PFSK-1 (cell line): Measurements from ENCODE around the gene KCNT2.

Experiments
- FOXP2 ChIP-seq: optimal IDR thresholded peaks from 2 replicates; pipeline ENCODE3; 2011; ENCODE audit warnings: borderline replicate concordance, control low read depth, inconsistent platforms; ENCODE audit not compliant: insufficient read depth; ENCODE audit errors: extremely low read length, extremely low read depth
- POLR2AphosphoS5 ChIP-seq: IDR thresholded peaks from 2 replicates; pipeline ENCODE4 v1.6.1; 2012; ENCODE audit warnings: low read depth, mild to moderate bottlenecking, control low read depth, low read length, moderate library complexity
- REST ChIP-seq, 2 experiments: IDR thresholded peaks; 2 replicates each; pipeline versions ENCODE4 v1.6.1 to v1.8.0; 2011 to 2012; ENCODE audit warnings: low read depth in 2 of 2, low read length in 2 of 2, control low read depth in 1 of 2, inconsistent platforms in 1 of 2, mild to moderate bottlenecking in 1 of 2, moderate library complexity in 1 of 2; ENCODE audit not compliant: insufficient read depth in 1 of 2
- SIN3A ChIP-seq: IDR thresholded peaks from 2 replicates; pipeline ENCODE4 v1.6.1; 2012; ENCODE audit warnings: mild to moderate bottlenecking, low read length, moderate library complexity, borderline replicate concordance; ENCODE audit not compliant: insufficient read depth
- TAF1 ChIP-seq: IDR thresholded peaks from 2 replicates; pipeline ENCODE4 v1.6.1; 2012; ENCODE audit warnings: low read length, control low read depth, borderline replicate concordance; ENCODE audit not compliant: insufficient read depth

The KCNT2 gene

DNA sequence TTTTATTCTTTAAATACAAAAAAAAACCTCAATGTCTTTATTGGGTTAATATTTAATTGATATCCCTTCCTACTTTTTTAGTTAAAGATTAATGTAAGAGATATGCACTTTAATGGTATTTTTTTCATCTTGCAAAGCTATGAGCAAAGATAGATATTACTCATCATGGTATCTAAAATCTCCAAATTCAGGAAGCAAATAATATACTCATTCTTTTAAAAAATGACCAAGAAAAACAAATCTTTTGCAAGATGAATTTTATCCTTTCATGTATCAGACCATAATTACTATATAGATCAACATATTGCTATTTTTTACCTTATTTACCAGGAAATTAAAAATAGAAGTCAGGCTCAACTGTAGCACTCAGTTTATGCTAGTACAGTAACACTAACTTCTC, 330.4 kb downstream of the KCNT2 start:
- TF ChIP-seq POLR2AphosphoS5 (no peak), REST (IDR thresholded peaks at IDR 0.05; ENCODE audit: insufficient read depth in 1 of 2, low read depth in 2 of 2, low read length in 2 of 2) (no peak), FOXP2 (no peak), SIN3A (no peak), TAF1 (no peak)

DNA sequence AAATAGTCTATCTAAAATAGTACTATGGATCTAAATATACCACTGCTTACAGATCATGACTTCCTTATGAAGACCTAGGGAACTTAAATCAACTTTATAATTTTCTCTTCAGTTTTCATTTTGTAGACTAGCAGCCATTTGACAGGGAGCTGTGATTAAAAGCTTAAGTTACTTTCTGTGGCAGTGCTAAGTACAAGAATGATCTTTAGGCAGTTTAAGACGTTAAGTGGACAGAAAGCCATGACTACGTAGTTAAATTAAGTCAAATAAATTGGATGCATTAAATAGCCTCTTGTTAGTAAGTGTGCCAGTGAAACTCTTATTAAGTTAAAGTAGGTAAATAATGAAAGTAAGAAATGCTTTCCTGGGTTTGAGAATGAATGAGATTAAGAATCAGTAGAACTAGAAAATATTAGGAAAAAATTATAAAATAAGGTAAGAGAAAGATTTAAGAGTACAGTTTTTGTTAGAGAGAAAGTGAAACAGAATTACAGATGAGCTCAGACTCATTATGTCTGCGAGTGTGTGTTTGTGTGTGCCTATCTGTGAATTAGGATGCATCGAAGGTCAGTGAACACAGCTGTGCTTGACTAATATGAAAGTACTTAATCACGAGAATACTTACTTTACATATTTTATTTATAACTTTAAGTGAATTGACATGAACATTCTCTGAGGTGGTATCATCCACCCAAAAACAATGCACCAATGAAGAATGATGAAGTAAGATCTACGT, 336.9 kb downstream of the KCNT2 start:
- no peak for TF ChIP-seq TAF1
- no peak for TF ChIP-seq SIN3A
- TF ChIP-seq FOXP2 = no peak
- no peak for TF ChIP-seq REST (IDR thresholded peaks at IDR 0.05; ENCODE audit: insufficient read depth in 1 of 2, low read depth in 2 of 2, low read length in 2 of 2)
- no peak for TF ChIP-seq POLR2AphosphoS5

DNA sequence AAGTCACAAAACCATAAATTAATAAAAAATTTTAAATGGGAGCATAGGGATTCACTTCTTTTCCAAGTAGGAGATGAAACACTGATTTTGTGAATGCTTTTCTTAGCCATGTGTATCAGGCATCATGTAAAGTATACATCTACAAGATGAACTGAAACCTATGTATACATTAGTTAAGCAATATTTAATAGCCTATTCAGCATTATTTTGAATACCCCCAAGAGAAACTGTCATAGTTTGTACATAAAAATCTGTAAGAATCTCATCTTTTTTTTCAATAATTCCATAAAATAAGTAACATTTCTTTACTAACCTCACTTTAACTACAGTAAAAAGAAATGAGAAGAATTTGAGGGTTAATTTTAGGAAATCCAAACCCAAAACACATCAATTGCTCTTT, 348.0 kb downstream of the KCNT2 start:
- TF ChIP-seq SIN3A (no peak), POLR2AphosphoS5 (no peak), REST (IDR thresholded peaks at IDR 0.05; ENCODE audit: insufficient read depth in 1 of 2, low read depth in 2 of 2, low read length in 2 of 2) (no peak), FOXP2 (no peak), TAF1 (no peak)

DNA sequence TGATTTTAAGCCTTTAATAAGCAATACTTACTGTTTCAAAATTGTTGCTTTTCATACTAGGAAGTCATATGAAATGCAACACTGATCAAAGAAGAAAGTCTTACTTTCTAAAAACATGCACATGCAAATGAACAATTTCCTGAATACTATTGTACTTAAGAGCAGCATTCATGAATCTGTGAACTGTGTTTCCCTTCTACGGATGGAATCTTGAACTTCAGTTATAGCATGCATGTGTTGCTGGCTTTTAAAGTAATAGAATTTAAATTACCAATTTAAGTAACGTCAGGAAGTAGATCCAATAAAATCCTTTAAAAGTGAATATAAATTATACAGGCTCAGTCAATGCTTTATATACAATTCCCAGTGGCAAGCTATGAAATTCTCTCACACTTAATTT, 348.9 kb downstream of the KCNT2 start:
- TF ChIP-seq POLR2AphosphoS5 (no peak), TAF1 (no peak), SIN3A (no peak), REST (IDR thresholded peaks at IDR 0.05; ENCODE audit: insufficient read depth in 1 of 2, low read depth in 2 of 2, low read length in 2 of 2) (no peak), FOXP2 (no peak)

- TF ChIP-seq SIN3A (no peak), POLR2AphosphoS5 (no peak), FOXP2 (no peak), TAF1 (no peak), REST (IDR thresholded peaks at IDR 0.05; ENCODE audit: insufficient read depth in 1 of 2, low read depth in 2 of 2, low read length in 2 of 2) (no peak)
Observed at GRCh38 chr1:196255762-196256161, 352.5 kb downstream of the KCNT2 start.
